NCI-H2227 (cell line): ENCODE data around the gene DUSP8.
"Not testable (repeated sequence)": the region's sequence is repeated elsewhere in the genome, so short reads cannot be mapped to it uniquely, and the experiment has no call there.

Source experiments
- DNase-seq: peaks from one replicate; lab custom pipeline; 2025; ENCODE audit not compliant: unreplicated experiment; lab: John Stamatoyannopoulos, UW

Gene DUSP8

GRCh38 chr11:1516273-1517067 is 55.6 kb downstream of the DUSP8 start:
- DNase-seq: no peak

GRCh38 chr11:1515082-1516060 is 56.7 kb downstream of the DUSP8 start:
- peak; percentile 91 for DNase-seq

GRCh38 chr11:1514336-1515061 is 57.6 kb downstream of the DUSP8 start:
- no peak for DNase-seq

GRCh38 chr11:1513326-1514296 is 58.5 kb downstream of the DUSP8 start:
- no peak for DNase-seq

- DNase-seq: not testable (repeated sequence)
These were observed 59.4 kb downstream of the DUSP8 start for GRCh38 chr11:1512531-1513258.

GRCh38 chr11:1511937-1512496 is 60.1 kb downstream of the DUSP8 start:
- DNase-seq: no peak

GRCh38 chr11:1510928-1511327 is 61.1 kb downstream of the DUSP8 start:
- no peak for DNase-seq

GRCh38 chr11:1510351-1510750 is 61.7 kb downstream of the DUSP8 start:
- DNase-seq: not testable (repeated sequence)

GRCh38 chr11:1509626-1510255 is 62.3 kb downstream of the DUSP8 start:
- DNase-seq: no peak

GRCh38 chr11:1508986-1509385 is 63.1 kb downstream of the DUSP8 start:
- no peak for DNase-seq

- DNase-seq: no peak
These were observed 63.6 kb downstream of the DUSP8 start for GRCh38 chr11:1508491-1508891.

- DNase-seq: no peak
These were observed 64.5 kb downstream of the DUSP8 start for GRCh38 chr11:1507381-1508140.

GRCh38 chr11:1506981-1507380 is 65.1 kb downstream of the DUSP8 start:
- DNase-seq: no peak

- DNase-seq: no peak
These were observed 66.6 kb downstream of the DUSP8 start for GRCh38 chr11:1505480-1505879.

- DNase-seq: no peak
These were observed 67.3 kb downstream of the DUSP8 start for GRCh38 chr11:1504581-1505290.

- no peak for DNase-seq
These were observed 67.9 kb downstream of the DUSP8 start for GRCh38 chr11:1504138-1504537.
